Ishikawa (cell line): ENCODE data around the gene SLC27A1.

Experiments used
- CEBPB ChIP-seq: IDR thresholded peaks from 2 replicates; pipeline ENCODE4 v1.6.1; 2012
- CREB1 ChIP-seq: IDR thresholded peaks from 2 replicates; pipeline ENCODE4 v1.6.1; 2012; ENCODE audit warnings: low read depth
- EGR1 ChIP-seq: IDR thresholded peaks from 2 replicates; pipeline ENCODE4 v1.6.1; 2012
- EP300 ChIP-seq: IDR thresholded peaks from 2 replicates; pipeline ENCODE4 v1.6.1; 2012; ENCODE audit warnings: borderline replicate concordance
- FOXM1 ChIP-seq: IDR thresholded peaks from 2 replicates; pipeline ENCODE4 v1.6.1; 2012; ENCODE audit warnings: low read depth, borderline replicate concordance
- MAX ChIP-seq: IDR thresholded peaks from 2 replicates; pipeline ENCODE4 v1.6.1; 2012
- NFIC ChIP-seq: IDR thresholded peaks from 2 replicates; pipeline ENCODE4 v1.6.1; 2012
- RAD21 ChIP-seq: IDR thresholded peaks from 2 replicates; pipeline ENCODE4 v1.6.1; 2012; ENCODE audit warnings: low read depth
- REST ChIP-seq: IDR thresholded peaks from 2 replicates; pipeline ENCODE4 v1.6.1; 2012; ENCODE audit warnings: low read depth, mild to moderate bottlenecking
- TAF1 ChIP-seq: IDR thresholded peaks from 2 replicates; pipeline ENCODE4 v1.6.1; 2012; ENCODE audit warnings: low read depth, mild to moderate bottlenecking
- TCF12 ChIP-seq: IDR thresholded peaks from 2 replicates; pipeline ENCODE4 v1.6.1; 2012; ENCODE audit warnings: low read depth
- TEAD4 ChIP-seq: IDR thresholded peaks from 2 replicates; pipeline ENCODE4 v1.6.1; 2012
- USF1 ChIP-seq: IDR thresholded peaks from 2 replicates; pipeline ENCODE4 v1.6.1; 2012
- YY1 ChIP-seq: IDR thresholded peaks from 2 replicates; pipeline ENCODE4 v1.6.1; 2012; ENCODE audit warnings: low read depth
- ZBTB7A ChIP-seq: IDR thresholded peaks from 2 replicates; pipeline ENCODE4 v1.6.1; 2012; ENCODE audit warnings: low read depth

Gene SLC27A1

DNA sequence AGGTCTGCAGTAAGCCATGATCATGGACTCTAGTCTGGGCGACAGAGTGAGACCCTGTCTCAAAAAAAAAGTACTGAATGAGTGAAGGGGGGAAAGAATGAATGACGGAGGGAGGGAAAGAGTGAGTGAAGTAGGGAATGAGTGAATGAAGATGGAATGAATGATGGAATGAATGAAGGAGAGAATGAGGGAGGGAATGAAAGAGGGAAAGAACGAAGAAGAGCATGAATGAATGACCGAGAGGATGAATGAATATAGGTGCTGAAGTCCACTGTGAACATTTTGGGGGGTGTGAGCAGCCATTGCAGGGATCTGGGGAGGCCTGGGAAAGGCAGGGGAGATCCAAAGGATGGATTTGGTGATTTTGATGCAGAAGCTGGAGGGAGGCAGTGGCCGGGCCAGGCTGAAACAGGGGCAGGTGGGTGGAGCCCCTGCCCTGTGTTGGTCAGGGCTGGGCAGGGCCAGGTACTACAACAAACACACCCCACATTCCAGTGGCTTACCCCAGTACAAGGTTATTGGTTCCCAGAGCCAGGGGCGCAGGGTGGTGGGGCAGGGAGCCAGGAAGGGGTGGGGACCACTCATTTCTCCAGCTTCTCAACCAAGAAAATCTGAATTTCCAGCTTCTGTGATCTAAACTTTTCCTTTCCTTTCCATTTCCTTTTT, 14.3 kb downstream of the SLC27A1 start:
- TF ChIP-seq NFIC (no peak), EGR1 (no peak), CEBPB (no peak), RAD21 (no peak), TEAD4 (no peak), YY1 (no peak), USF1 (no peak)

- TF ChIP-seq TEAD4 (no peak), CEBPB (no peak), TAF1 (no peak), NFIC (no peak), USF1 (no peak), ZBTB7A (no peak), EGR1 (no peak), RAD21 (no peak), MAX (no peak), CREB1 (no peak), REST (no peak), TCF12 (no peak), FOXM1 (no peak), YY1 (no peak), EP300 (no peak)
These were observed 16.4 kb downstream of the SLC27A1 start for GRCh38 chr19:17486545-17487240.

DNA sequence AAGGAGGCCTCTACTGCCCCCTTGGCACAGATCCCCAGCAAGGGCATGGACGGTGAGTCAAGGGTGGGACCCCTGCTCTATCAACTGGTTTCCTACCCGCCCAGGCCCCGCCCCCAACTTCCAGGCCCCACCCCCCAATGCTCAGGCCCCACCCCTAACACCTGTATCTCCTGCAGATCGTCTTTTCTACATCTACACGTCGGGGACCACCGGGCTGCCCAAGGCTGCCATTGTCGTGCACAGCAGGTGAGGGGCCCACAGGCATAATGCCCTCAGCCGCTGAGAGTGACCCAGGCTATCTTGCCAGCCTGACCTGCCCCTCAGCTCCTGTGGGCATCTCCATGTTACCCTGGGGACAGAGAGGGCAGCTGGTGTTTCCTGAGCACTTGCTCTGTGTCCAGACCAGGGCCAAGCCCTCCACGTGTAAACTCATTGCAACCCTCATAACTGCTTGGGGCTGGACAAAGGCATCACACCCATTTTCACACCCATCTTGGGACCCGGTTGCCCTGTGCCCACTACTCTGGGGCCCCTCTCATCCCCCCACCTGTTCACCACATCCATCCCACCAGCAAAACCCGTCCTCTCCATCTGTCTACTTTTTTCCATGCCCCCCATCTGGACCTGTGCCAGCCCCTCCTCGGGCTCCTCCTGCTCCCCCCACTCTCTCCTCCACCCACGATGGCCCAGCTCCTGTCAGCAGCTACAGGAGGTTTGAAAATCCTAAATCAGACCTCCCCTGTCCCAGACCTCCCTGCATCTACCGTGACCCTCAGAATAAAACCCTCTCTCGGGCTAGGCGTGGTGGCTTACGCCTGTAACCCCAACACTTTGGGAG, 17.2 kb downstream of the SLC27A1 start:
- TF ChIP-seq MAX (no peak), EGR1 (no peak), TEAD4 (no peak)

DNA sequence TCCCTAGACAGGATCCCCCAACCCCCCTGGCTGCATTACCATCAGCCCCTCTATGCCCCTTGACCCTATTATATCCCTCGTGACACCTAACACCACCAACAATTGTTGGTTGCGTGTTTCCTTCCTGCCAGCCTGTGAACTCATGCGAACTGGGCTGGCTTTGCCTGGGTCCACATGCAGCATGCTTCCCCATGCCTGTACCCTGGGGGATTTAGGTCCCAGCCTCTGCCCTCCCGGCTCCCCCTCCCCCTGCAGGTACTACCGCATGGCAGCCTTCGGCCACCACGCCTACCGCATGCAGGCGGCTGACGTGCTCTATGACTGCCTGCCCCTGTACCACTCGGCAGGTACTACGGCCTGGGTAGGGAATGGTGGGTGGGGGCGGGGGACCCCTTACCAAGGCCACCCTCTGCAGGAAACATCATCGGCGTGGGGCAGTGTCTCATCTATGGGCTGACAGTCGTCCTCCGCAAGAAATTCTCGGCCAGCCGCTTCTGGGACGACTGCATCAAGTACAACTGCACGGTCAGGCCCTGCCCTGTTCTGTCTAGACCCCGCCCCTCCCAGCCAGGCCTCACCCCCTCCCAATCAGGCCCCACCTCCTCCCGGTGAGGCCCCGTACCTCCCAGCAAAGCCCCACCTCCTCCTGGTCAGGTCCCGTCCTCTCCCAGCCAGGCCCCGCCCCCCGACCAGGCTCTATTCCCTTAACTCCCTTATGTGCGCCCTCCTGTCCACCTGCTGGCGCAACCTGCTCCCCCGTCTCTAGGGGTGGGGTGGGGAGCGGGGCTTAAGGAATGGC, 18.5 kb downstream of the SLC27A1 start:
- no peak; the same call in 1 of the 2 replicates for TF ChIP-seq CREB1
- TF ChIP-seq RAD21: peak; percentile 33; the same call in 1 of the 2 replicates
- TF ChIP-seq YY1: 0 out of 2 replicates have a peak, but pooled peaks have one; percentile 16
- no peak for TF ChIP-seq TEAD4
- TF ChIP-seq EGR1: no peak
- no peak for TF ChIP-seq USF1
- no peak for TF ChIP-seq TCF12
- no peak for TF ChIP-seq CEBPB
- no peak for TF ChIP-seq TAF1
- no peak for TF ChIP-seq EP300
- TF ChIP-seq MAX: peak; percentile 95
- TF ChIP-seq ZBTB7A: no peak; the same call in 1 of the 2 replicates

DNA sequence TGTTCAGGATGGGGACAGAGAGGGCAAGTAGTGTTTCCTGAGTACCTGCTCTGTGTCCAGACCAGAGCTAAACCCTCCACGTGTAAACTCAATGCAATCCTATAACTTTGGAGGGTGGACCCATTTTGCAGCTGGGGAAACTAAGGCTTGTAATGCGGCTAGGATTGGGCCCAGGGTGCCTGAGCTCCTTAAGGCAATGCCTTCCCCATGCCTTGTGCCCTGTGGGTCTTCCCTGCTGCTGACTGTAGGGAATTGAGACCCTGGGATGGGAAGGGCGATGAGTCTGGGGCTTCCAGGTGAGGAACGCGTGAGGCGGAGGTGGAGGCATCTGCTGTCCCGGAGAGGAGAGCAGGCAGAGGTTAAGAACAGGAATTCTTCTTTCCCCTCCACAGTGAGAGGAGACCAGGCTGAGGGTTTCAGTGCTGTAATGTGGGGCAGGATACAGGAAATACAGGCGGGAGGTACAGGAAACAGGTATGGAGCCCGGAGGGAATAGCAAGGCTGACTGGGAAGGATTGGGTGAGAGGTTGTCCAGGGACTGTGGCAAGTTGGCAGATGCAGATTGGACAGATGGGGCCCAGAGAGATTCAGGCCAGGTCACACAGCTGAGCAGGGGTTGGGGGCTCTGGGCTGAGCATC, 19.2 kb downstream of the SLC27A1 start:
- no peak for TF ChIP-seq RAD21
- no peak for TF ChIP-seq CREB1
- TF ChIP-seq TAF1: no peak
- no peak for TF ChIP-seq USF1
- no peak; the same call in 1 of the 2 replicates for TF ChIP-seq TCF12
- TF ChIP-seq YY1: no peak
- TF ChIP-seq EGR1: no peak
- TF ChIP-seq TEAD4: no peak
- TF ChIP-seq MAX: no peak
- TF ChIP-seq FOXM1: no peak
- no peak for TF ChIP-seq EP300
- TF ChIP-seq REST: no peak
